ENCODE data around the gene GALNT13.
"Not testable (repeated sequence)": the region's sequence is repeated elsewhere in the genome, so short reads cannot be mapped to it uniquely, and the experiment has no call there.

Gene GALNT13

GRCh38 chr2:154408786-154409185, 537.1 kb downstream of the GALNT13 start:
- DNase-seq (ENCODE audit: low read depth in 2 of 2): no peak

GRCh38 chr2:154422251-154422650, 550.5 kb downstream of the GALNT13 start:
- no peak for DNase-seq (ENCODE audit: low read depth in 2 of 2)

GRCh38 chr2:154425994-154426393, 554.3 kb downstream of the GALNT13 start:
- DNase-seq (ENCODE audit: low read depth in 2 of 2): no peak

- DNase-seq (ENCODE audit: low read depth in 2 of 2): no peak
Measured at GRCh38 chr2:154427453-154427852, 555.7 kb downstream of the GALNT13 start.

GRCh38 chr2:154428022-154428421, 556.3 kb downstream of the GALNT13 start:
- no peak for DNase-seq (ENCODE audit: low read depth in 2 of 2)

- no peak for DNase-seq (ENCODE audit: low read depth in 2 of 2)
Measured at GRCh38 chr2:154433010-154433409, 561.3 kb downstream of the GALNT13 start.

GRCh38 chr2:154437104-154437503, 565.4 kb downstream of the GALNT13 start:
- DNase-seq (ENCODE audit: low read depth in 2 of 2): no peak

- DNase-seq (ENCODE audit: low read depth in 2 of 2): no peak
Measured at GRCh38 chr2:154439156-154439555, 567.4 kb downstream of the GALNT13 start.

- DNase-seq (ENCODE audit: low read depth in 2 of 2): no peak
Measured at GRCh38 chr2:154443919-154444318, 572.2 kb downstream of the GALNT13 start.

GRCh38 chr2:154446324-154446723, 574.6 kb downstream of the GALNT13 start:
- no peak for DNase-seq (ENCODE audit: low read depth in 2 of 2)

GRCh38 chr2:154447727-154448418, 576.2 kb downstream of the GALNT13 start:
- no peak for DNase-seq (ENCODE audit: low read depth in 2 of 2)

GRCh38 chr2:154449951-154450658, 578.4 kb downstream of the GALNT13 start:
- DNase-seq (ENCODE audit: low read depth in 2 of 2): no peak

GRCh38 chr2:154452471-154452870, 580.7 kb downstream of the GALNT13 start:
- no peak for DNase-seq (ENCODE audit: low read depth in 2 of 2)

- no peak for DNase-seq (ENCODE audit: low read depth in 2 of 2)
Measured at GRCh38 chr2:154452906-154453493, 581.3 kb downstream of the GALNT13 start.

GRCh38 chr2:154455166-154455565, 583.4 kb downstream of the GALNT13 start:
- DNase-seq (ENCODE audit: low read depth in 2 of 2): no peak

- DNase-seq (ENCODE audit: low read depth in 2 of 2): no peak
Measured at GRCh38 chr2:154455866-154456265, 584.1 kb downstream of the GALNT13 start.

GRCh38 chr2:154457286-154457685, 585.6 kb downstream of the GALNT13 start:
- no peak for DNase-seq (ENCODE audit: low read depth in 2 of 2)

- no peak for DNase-seq (ENCODE audit: low read depth in 2 of 2)
Measured at GRCh38 chr2:154459286-154459685, 587.6 kb downstream of the GALNT13 start.

GRCh38 chr2:154462634-154463033, 590.9 kb downstream of the GALNT13 start:
- no peak for DNase-seq (ENCODE audit: low read depth in 2 of 2)

GRCh38 chr2:154466226-154466625, 594.5 kb downstream of the GALNT13 start:
- DNase-seq (ENCODE audit: low read depth in 2 of 2): no peak

- DNase-seq (ENCODE audit: low read depth in 2 of 2): no peak
Measured at GRCh38 chr2:154470376-154470775, 598.7 kb downstream of the GALNT13 start.

GRCh38 chr2:154471492-154471891, 599.8 kb downstream of the GALNT13 start:
- not testable (repeated sequence) for DNase-seq (ENCODE audit: low read depth in 2 of 2)

- no peak for DNase-seq (ENCODE audit: low read depth in 2 of 2)
Measured at GRCh38 chr2:154477319-154477718, 605.6 kb downstream of the GALNT13 start.
